ENCODE measurements around the gene LGALS9B.
"Not testable (repeated sequence)": the region's sequence is repeated elsewhere in the genome, so short reads cannot be mapped to it uniquely, and the experiment has no call there.

The LGALS9B gene

DNA sequence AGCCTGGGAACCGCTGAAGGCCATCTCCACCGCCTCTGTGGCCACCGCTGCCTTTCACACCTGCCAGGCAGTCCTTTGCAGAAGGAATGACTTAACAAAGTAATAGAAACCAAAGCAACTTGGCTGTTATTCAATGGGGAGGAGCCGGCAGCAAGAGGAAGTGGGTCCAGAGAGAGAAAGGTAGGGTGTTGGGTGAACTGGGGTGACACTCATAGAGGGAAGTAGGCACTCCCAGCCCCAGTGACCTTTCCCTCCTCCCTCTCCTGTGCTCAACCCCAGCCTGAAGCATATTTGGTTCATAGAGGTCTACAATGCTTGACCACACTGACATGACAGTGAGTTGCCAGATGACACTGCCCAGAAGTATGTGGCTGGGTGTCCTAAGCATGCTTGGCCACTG lies at the start of gene LGALS9B:
TSS of gene LGALS9B (minus strand) at position 93 of the 400 bp plus-strand sequence. CDS start at position 24, 69 bp downstream.
- not testable (repeated sequence) for DNase-seq (ENCODE audit: extremely low read depth in 1 of 2, low read depth in 1 of 2)

DNA sequence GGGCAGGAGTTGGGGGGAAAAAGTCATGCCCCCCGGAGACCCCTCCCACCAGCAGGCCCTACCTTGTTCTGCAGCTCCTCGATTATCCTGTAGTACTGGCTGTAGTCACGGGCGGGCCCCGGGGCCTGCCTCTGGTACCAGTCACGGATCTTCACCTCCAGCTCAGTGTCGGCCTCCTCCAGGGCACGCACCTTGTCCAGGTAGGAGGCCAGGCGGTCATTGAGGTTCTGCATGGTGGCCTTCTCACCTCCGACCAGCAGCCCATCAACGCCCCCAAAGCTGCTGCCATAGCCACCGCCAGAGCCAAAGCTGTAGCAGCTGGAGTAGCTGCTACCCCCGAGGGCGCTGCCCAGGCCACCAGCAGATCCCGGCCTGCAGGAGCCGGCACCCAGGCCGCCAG lies 49.6 kb upstream of the LGALS9B start:
- not testable (repeated sequence) for DNase-seq (ENCODE audit: extremely low read depth in 1 of 2, low read depth in 1 of 2)

DNA sequence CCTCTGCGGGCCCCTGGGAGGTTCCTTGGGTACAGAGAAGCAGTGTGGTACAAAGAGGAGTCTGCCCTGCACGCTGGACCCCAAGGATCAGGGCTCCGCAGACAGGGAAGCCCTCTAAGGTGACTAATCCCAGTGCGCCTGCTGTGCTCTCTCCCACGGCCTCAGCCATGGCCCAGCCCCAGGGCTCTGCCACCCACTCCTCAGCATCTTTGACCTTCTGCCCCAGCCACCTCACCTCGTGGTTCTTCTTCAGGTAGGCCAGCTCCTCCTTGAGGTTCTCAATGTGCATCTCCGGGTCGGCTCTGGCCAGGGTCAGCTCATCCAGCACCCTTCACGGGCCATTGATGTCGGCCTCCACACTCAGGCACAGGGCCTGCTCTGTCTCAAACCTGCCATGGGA lies 47.8 kb upstream of the LGALS9B start:
- DNase-seq (ENCODE audit: extremely low read depth in 1 of 2, low read depth in 1 of 2): not testable (repeated sequence)

DNA sequence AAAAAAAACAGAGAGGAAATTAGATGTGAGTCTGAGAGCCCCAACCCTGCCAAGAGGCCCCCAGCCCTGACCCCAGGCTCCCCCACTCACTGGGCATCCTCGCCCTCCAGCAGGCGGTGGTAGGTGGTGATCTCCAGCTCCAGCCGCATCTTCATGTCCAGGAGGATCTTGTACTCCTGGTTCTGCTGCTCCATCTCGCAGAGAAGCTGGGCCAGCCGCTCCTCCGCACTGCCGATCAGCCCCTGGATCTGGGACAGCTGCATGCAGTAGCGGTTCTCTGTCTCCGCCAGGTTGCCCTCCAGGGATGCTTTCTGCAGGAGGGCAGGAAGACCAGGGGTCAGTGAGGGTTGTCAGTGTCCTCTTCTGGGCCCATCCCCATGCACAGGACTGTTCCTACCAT lies 46.2 kb upstream of the LGALS9B start:
- not testable (repeated sequence) for DNase-seq (ENCODE audit: extremely low read depth in 1 of 2, low read depth in 1 of 2)

DNA sequence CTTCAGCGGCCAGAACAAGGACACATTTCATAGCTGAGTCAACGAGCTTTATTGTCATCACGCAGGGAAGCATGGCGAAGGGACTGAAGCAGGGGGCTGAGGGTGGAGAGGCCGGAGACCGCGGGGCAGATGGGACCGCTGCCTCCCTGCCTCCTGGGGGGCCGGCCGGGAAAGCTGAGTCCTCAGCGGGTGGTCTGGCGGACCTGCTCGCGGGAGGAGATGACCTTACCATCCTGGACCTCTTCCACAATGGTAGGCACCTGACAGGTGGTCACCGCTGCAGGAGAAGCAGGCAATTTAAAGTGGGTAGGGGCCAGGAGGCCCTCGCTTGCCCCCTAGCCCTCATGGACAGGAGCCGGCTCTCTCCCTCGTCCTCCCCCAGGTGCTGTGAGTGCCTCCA lies 45.0 kb upstream of the LGALS9B start:
- not testable (repeated sequence) for DNase-seq (ENCODE audit: extremely low read depth in 1 of 2, low read depth in 1 of 2)

DNA sequence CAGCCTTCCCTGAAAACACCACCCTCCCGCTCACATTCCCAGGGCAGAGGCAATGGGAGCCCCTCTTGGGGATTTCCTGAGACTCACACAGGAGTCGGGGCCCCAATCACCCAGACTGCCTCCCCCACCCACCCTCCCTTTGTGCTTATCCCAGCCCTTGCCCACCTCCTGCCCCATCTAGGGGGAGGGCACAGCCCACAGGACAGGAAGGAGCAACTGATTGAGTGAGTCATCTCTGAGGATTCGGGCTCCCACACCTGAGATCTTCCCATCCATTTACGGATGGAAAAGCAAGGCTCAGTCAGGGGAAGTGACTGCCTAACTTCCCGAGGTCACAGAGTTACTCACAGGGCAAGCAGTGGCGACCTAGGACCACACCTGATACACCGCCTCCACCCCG lies 44.4 kb upstream of the LGALS9B start:
- DNase-seq (ENCODE audit: extremely low read depth in 1 of 2, low read depth in 1 of 2): not testable (repeated sequence)

DNA sequence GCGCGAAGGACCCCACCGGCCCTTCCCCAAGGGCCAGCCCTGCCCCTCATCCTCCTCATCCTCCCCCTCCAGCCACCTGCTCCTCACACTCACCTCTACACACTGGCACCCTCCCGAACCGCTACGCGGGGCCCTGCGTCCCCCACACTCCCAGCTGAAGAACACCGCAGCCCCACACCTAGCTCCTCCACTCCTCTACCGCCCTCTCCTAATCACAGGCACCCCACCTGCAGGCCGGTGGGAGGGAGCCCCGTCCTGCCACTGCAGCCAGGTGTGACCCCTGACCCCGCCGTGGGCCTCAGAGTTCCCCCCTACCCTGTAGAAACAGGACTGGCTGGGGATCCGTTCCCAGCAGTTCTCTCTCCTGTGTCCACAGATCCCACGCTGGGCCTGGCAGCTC lies 38.0 kb upstream of the LGALS9B start:
- not testable (repeated sequence) for DNase-seq (ENCODE audit: extremely low read depth in 1 of 2, low read depth in 1 of 2)

DNA sequence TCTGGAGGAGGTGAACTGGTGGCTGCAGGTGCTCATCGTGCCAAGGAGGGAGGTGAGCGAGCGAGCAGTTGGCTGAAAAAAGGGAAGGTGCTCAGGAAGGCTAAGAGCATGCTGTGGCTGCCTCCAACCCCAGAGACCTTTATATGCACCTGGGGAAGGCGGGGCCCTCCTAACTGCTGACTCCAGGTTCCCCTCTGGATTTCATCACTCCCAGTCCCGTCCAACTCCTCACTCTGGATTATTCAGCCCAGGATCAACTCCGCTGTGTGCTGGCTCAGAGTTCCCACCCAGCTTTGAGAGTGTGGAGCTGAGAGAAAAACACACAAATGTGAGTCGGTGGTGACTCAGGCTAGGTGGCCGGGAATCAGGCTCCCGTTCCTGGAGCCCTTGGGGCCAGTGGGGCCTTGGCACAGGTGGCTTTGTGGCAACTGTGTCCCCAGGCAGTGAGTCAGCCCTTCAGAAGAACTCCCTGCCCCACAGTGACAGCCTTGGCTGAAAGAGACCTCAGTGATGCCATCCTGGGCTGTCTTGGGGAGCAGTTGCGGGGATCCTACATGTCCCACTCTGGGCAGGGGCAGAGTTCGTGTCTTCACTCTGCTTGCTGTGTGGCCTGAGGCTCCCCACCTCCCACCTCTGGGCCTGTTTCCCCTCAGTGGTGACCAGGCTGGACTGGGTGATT lies 37.2 kb upstream of the LGALS9B start:
- not testable (repeated sequence) for DNase-seq (ENCODE audit: extremely low read depth in 1 of 2, low read depth in 1 of 2)

DNA sequence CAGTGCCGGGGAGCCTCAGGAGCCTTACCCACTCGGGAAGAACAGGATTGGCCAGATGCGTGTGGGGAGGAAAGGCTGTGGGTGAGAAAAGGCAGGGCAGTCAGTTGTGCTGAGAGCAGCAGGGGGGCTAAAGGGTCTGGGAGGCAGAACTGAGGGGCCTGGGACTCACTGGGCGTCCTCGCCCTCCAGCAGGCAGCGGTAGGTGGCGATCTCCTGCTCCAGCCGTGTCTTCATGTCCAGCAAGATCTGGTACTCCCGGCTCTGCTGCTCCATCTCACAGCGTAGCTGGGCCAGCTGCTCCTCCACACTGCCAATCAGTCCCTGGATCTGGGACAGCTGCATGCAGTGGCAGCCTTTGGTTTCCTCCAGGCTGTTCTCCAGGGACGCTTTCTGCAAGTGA lies 34.6 kb upstream of the LGALS9B start:
- not testable (repeated sequence) for DNase-seq (ENCODE audit: extremely low read depth in 1 of 2, low read depth in 1 of 2)

DNA sequence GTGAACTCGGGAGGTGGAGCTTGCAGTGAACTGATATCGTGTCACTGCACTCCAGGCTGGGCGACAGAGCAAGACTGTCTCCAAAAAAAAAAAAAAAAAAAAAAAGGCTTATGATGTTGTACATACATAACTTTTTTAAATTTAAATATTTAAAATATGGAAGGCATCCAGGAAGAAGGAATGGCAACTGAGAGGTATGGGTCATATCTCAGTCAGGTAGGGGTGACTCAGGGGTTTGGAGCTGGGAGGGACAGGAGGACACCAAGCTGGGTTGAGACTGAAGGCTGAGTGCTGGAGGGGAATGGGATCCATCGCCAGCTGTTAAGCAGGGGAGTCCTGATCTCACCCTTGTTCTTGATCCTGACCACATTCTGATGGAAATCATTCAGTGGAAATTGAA lies 33.0 kb upstream of the LGALS9B start:
- DNase-seq (ENCODE audit: extremely low read depth in 1 of 2, low read depth in 1 of 2): not testable (repeated sequence)

DNA sequence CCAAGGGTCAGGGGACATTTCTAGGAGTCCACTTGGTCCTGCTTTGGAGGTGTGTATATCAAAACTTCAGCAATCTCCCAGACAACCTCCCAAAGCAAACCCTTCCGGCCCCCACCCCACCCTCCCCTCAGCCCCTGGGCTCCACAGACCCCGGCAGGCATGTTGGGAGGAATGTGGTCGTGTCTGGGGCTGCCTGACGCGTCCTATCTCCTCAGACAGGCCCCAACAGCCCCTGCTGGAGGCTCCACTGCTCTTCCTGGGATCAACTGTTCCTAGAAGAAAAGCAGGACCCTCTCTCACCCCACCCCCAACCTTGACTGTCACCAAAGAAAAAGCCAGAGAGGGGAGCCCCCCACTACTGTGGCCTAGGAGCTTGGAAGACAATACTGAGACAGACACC lies 28.1 kb upstream of the LGALS9B start:
- DNase-seq (ENCODE audit: extremely low read depth in 1 of 2, low read depth in 1 of 2): not testable (repeated sequence)

DNA sequence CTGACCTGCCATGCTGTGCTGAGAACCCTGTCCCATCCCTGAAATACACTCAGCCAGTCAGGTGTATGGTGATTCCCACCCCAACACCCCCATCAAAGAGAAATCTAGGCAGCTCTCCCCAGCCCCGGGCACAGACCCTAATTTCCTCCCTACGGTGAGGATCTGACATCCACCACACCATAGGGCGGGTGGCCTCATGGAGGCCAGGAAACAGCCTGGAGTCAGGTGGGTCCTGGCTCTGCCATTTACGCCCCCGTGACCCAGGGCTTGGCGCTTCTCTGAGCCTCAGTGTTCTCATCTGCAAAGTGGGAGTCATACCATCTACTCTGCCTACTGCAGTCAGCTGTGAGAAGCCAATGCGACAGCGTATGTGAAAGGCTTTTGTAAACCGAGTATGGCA lies 27.4 kb upstream of the LGALS9B start:
- DNase-seq (ENCODE audit: extremely low read depth in 1 of 2, low read depth in 1 of 2): not testable (repeated sequence)

DNA sequence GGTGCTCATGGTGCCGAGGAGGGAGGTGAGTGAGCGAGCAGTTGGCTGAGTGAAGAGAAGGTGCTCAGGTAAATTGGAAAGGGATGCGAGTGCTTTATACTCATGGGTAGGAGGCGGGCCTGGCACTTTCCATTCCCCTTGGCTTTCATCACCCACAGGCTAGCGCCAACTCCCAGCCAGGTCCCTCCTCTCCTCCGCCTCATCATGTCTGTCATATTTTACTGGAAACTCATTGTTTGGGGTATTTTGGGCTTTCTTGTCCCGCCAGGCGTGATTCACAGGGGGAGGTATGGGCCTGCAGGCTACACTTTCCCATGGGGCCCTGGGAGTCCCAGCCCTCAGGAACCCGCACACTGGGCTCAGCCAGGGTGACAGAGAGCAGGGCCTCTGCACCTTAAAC lies 26.8 kb upstream of the LGALS9B start:
- not testable (repeated sequence) for DNase-seq (ENCODE audit: extremely low read depth in 1 of 2, low read depth in 1 of 2)

DNA sequence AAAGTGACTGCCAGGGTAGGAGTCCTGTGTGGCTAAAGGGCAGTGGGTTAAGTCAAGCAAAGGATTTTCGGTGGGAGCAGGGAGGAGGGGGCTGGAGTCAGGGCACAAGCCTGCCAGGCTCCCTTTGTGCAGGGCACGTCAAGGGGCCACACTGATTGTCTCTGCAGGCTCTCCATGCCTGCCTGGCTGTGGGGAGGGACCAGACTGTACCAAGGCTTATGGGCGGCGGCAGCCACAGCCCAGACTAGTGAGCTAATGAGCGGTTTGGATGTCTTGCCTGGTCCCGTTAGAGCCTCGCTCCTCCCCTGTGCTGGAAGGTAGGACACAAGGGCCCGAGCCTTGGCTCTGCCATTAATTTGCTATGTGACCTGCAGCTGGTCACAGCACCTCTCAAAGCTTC lies 25.6 kb upstream of the LGALS9B start:
- DNase-seq (ENCODE audit: extremely low read depth in 1 of 2, low read depth in 1 of 2): not testable (repeated sequence)

DNA sequence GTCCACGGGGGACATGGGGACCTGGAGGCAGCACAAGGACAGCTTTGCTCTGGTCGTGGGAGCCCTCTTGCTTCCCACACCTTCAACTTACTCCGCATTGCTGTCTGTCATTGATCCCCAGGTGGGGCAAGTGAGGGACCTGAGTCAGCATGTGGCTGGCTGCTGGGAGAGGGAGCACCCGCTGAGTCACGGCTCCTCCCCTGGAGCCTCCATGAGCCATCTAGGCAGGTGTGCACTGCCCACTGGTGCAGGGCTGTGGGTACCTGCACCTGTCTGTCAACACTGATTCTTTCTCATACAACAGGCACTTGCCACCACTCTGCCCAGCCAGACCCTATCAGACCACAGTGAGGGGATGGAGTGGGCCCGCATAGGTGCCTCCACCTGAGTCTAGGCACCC lies 24.8 kb upstream of the LGALS9B start:
- not testable (repeated sequence) for DNase-seq (ENCODE audit: extremely low read depth in 1 of 2, low read depth in 1 of 2)

DNA sequence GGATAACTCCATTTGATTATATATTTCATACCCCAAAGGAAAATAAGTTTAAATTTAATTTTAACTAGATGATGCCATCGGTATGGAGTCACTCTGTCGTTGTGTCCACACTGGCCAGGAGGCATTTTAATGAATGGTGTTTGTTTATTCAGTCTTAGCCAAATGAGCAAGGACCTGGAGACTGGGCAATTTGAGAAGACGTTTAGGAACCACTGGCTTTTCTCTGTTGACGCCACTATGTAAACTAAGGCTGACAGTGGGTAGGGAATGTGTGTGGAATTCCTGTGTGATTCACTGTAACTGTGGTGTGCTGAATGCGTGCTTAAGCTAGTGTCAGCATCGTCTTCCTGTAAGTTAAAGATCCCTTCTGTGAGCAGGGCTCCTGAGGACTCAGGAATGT lies 17.6 kb upstream of the LGALS9B start:
- not testable (repeated sequence) for DNase-seq (ENCODE audit: extremely low read depth in 1 of 2, low read depth in 1 of 2)

DNA sequence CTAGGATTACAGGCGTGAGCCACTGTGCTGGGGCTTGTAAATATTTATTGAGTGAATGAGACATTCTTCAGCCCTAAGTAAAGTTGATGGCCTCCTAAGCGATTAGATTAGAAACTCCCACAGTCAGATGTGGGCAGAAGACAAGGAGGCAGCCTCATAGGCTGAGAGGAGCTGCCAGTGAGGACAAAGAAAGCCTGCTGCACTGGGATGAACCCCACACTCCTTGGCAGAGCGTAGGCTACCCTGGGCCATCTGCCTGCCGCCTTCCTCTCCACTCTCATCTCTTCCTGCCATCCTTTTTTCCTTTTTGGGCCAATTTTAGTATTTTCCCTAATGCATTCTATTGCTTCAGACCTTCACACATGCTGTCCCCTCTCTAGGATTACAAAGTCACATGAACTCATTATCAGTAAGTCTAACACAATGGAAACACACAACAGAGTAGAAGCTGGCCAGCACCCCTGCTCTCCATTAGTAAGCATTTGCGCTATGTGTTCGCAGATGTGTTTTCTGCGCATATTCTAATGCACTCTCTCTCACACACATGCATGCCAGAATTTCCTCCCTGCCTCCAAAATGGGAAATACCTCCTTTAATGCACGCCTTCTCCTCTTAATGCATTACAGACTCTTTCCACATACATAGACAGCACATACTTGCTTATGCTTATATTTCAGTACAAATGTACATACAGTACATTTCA lies 12.7 kb upstream of the LGALS9B start:
- DNase-seq (ENCODE audit: extremely low read depth in 1 of 2, low read depth in 1 of 2): not testable (repeated sequence)

DNA sequence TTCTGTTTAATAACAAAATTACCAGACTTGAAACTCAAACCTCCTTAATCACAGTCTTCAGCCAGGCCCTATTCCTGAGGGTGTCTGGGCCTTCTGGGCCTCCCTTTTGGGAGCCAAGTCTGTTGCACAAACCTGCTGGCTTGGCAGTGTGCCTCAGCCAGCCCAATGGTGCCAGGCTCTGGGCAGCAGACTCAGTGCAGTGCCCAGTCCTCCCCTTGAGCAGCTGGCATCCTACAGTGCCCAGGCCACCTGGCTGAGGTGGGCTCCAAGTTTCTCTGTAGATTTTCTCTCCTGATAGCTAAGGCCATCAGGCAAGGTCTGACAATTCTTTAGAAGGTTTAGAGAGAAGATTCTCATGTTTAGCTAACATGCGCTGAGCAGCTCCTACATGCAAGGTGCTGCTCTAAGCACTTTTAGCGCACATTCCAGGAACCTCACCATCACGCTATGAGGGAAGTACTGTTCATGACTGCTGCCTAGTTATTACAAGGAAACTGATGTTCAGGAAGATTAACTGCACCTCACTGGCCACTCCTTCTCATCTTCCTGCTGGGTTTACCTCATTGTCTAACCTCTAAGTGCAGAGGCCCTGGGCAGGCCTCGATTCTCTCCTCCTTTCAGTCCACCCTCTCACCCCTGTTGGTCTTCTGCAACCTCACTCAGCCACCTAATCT lies 10.2 kb upstream of the LGALS9B start:
- not testable (repeated sequence) for DNase-seq (ENCODE audit: extremely low read depth in 1 of 2, low read depth in 1 of 2)

DNA sequence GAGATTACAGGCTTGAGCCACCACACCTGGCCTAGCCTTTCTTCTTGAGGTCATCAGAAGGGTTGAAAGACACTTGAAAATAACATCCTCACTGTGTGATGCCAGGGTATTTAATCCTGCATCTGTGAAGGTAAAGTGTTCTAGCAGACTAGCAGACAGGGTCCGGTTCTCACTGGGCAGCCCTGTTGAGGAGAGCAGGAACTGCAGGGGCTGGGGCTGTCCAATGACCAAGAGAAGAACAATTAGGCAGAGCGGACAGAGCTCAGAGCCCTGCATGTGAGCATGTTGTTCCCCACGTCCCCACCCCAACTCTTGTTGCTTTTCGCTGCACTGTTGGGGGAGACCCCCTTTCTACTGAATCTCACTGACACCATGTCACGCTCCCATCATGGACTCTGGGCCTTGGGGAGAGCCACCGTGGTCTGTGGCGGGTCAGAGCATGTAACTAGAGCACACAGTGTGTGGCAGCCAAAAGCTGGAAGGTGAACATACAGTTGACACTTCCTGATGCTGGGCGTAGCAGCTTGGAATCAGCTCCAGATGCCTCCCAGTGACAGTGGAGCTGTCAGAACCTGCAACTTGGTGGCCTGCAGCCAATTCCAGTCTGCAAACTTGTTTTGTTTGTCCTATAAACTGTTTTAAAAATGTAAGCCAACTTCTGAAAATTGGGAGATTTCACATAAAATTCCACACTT lies 7.9 kb upstream of the LGALS9B start:
- not testable (repeated sequence) for DNase-seq (ENCODE audit: extremely low read depth in 1 of 2, low read depth in 1 of 2)

DNA sequence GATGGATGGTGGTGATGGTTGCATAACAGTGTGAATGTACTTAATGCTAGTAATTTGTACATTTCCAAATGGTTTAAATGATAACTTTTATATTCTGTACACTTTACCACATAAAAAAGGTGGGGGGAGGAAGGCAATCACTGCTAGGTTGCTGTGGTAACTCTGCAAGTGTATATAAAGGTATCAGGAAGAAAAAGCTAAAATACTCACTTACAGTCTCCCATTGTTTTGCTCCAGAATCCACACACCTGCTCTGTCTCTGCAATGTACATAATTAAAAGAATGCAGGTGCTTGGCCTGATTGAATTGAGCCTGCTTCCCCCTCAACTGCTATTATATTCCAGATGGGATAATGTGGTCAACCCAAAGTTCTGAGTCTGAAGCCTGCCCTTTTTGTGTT lies 6.7 kb upstream of the LGALS9B start:
- DNase-seq (ENCODE audit: extremely low read depth in 1 of 2, low read depth in 1 of 2): not testable (repeated sequence)

DNA sequence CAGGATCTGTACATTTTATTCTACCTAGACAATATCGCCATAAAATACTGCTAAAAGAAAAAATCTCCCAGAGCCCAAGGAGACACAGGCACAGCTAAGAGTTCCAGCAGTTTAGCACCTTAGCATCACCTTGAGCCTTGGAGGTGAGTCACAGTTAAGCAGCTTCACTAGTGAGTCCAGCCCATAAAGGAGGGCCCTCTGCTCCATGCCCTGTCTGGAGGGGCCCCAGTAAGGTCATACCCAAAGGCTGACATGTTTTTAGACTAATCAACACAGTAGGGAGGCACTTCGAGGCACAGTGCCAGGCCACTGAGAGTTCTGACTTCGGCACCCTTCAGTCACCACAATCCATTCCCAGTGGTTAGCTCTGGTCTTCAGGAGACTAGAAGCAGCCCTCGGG lies 2.6 kb upstream of the LGALS9B start:
- DNase-seq (ENCODE audit: extremely low read depth in 1 of 2, low read depth in 1 of 2): not testable (repeated sequence)
